Neural progenitor cell (in vitro differentiated cells): ENCODE measurements around the gene TCFL5.

ENCODE experiments used
- CTCF ChIP-seq: fragments of 200-600 bp; sonication (generic); IDR thresholded peaks from 2 replicates; pipeline ENCODE4 v1.5.1; 2017; ENCODE audit warnings: antibody characterized with exemption, mild to moderate bottlenecking
- EZH2 ChIP-seq: fragments of 200-600 bp; sonication (generic); IDR thresholded peaks from 2 replicates; pipeline ENCODE4 v1.6.1; 2017; ENCODE audit warnings: antibody characterized with exemption, mild to moderate bottlenecking, moderate library complexity

- TF ChIP-seq CTCF: no peak
- TF ChIP-seq EZH2: no peak
These were observed 33.0 kb downstream of the TCFL5 start for GRCh38 chr20:62828511-62829230.
